ENCODE results near the gene TMEM132D. TPM values are rescaled to one million over a fixed set of nuclear protein-coding genes. Genes with fewer than 3 reads are reported as not detected.

The TMEM132D gene
- total and polyA plus RNA-seq, 2 of the 4 experiments (the other 2 are of a cell fraction) = not detected

DNA sequence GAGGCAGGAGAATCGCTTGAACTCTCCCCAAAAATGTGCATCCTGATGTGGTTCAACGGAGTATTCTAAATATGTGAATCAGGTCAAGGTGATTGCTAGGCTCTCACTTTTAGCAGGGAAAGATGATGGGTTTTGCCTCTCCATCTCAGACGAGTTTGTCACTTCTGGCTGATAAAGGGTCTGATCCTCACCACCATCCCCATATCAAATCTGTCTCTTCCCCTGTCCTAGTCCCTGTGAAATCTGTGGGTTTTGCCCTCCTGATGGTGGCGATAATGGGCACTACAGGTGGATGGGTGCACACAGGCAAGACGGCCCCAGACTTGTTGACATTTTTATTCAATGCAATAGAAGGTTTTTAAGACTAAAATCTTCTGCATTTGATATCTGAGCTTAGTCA, 665.9 kb downstream of the TMEM132D start:
- Histone ChIP-seq H3K23ac (ENCODE audit: low read depth, low read length) (no peak overlapping the region), H2BK5ac (ENCODE audit: low read depth, low read length, poor library complexity, severe bottlenecking) (no peak overlapping the region), H3K9me1 (ENCODE audit: insufficient read depth, low read length) (no peaks in the 10 kb centered on the region), H3K9me3 (ENCODE audit: control insufficient read depth, insufficient read depth, low read length) (peaks cover 8% of the 10 kb centered on the region), H4K20me1 (ENCODE audit: insufficient read depth, low read length) (no peaks in the 10 kb centered on the region), H3K18ac (ENCODE audit: low read depth, low read length) (no peak overlapping the region), H3K36me3 (ENCODE audit: control insufficient read depth, insufficient read depth, low read length) (no peaks in the 10 kb centered on the region), H3K14ac (replicated peaks; ENCODE audit: low read depth, low read length) (no peak overlapping the region), H3K27ac (ENCODE audit: insufficient read depth, low read length) (no peak overlapping the region), H2BK15ac (ENCODE audit: low read depth, low read length) (no peak overlapping the region), H3K4me1 (ENCODE audit: control insufficient read depth, insufficient read depth, low read length) (no peaks in the 10 kb centered on the region), H4K91ac (ENCODE audit: insufficient read depth, low read depth, low read length) (no peak overlapping the region), H3K4me2 (ENCODE audit: low read depth, low read length) (no peak overlapping the region), H3K4me3 (ENCODE audit: insufficient read depth, low read depth, low read length) (no peak overlapping the region), H3K9ac (ENCODE audit: low read depth, low read length) (no peak overlapping the region), H4K5ac (ENCODE audit: low read depth, low read length) (no peak overlapping the region), H2AFZ (replicated peaks; ENCODE audit: low read length, poor library complexity) (no peak overlapping the region), H4K8ac (ENCODE audit: low read depth in 2 of 2, low read length in 2 of 2) (no peak overlapping the region), H3K79me1 (ENCODE audit: low read depth in 1 of 2, low read length in 2 of 2) (no peaks in the 10 kb centered on the region), H2BK20ac (ENCODE audit: low read depth, low read length) (no peak overlapping the region), H2BK120ac (ENCODE audit: low read depth, low read length) (no peak overlapping the region), H3K27me3 (ENCODE audit: control insufficient read depth, insufficient read depth, low read length) (no peaks in the 10 kb centered on the region), H2AK9ac (replicated peaks; ENCODE audit: low read depth, low read length, poor library complexity) (no peak overlapping the region), H3K56ac (ENCODE audit: extremely low read depth, insufficient read depth, low read length) (no peak overlapping the region), H3K4ac (ENCODE audit: low read depth, low read length) (no peak overlapping the region), H2AK5ac (ENCODE audit: low read depth, low read length) (no peak overlapping the region)
- CTCF ChIA-PET = no interaction called here
- DNase-seq (no peak), ATAC-seq (ENCODE audit: low read depth) (no peak)
- TF ChIP-seq MAFK (IDR thresholded peaks at IDR 0.05; ENCODE audit: low read depth, low read length) = no peak
- TF ChIP-seq, protein P1, sequence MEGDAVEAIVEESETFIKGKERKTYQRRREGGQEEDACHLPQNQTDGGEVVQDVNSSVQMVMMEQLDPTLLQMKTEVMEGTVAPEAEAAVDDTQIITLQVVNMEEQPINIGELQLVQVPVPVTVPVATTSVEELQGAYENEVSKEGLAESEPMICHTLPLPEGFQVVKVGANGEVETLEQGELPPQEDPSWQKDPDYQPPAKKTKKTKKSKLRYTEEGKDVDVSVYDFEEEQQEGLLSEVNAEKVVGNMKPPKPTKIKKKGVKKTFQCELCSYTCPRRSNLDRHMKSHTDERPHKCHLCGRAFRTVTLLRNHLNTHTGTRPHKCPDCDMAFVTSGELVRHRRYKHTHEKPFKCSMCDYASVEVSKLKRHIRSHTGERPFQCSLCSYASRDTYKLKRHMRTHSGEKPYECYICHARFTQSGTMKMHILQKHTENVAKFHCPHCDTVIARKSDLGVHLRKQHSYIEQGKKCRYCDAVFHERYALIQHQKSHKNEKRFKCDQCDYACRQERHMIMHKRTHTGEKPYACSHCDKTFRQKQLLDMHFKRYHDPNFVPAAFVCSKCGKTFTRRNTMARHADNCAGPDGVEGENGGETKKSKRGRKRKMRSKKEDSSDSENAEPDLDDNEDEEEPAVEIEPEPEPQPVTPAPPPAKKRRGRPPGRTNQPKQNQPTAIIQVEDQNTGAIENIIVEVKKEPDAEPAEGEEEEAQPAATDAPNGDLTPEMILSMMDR (conservative IDR thresholded peaks at IDR 0.05; ENCODE audit: low read depth, low read length) = no peak
- TF ChIP-seq SMC3 (IDR thresholded peaks at IDR 0.05; ENCODE audit: low read depth, low read length) = no peak
- TF ChIP-seq MXI1 (IDR thresholded peaks at IDR 0.05; ENCODE audit: borderline replicate concordance, low read depth, low read length) = no peak
- TF ChIP-seq, protein P2, sequence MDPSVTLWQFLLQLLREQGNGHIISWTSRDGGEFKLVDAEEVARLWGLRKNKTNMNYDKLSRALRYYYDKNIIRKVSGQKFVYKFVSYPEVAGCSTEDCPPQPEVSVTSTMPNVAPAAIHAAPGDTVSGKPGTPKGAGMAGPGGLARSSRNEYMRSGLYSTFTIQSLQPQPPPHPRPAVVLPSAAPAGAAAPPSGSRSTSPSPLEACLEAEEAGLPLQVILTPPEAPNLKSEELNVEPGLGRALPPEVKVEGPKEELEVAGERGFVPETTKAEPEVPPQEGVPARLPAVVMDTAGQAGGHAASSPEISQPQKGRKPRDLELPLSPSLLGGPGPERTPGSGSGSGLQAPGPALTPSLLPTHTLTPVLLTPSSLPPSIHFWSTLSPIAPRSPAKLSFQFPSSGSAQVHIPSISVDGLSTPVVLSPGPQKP (IDR thresholded peaks at IDR 0.05; ENCODE audit: borderline replicate concordance, low read depth, low read length) = no peak
- TF ChIP-seq POLR2A (IDR thresholded peaks at IDR 0.05; ENCODE audit: low read depth, low read length) = no peak
- no peak for TF ChIP-seq BHLHE40 (IDR thresholded peaks at IDR 0.05; ENCODE audit: low read depth, low read length)
- WGBS, 2 experiments (ENCODE audit: extremely low coverage in 2 of 2, insufficient read length in 1 of 2) = no CpG with 5 or more reads among the region's 5 CpGs
- in situ Hi-C loops (cut with MboI; ENCODE audit: low sequenced_read_pairs) (no loop called here), dilution Hi-C loops (cut with HindIII; ENCODE audit: low sequenced_read_pairs, unreplicated experiment) (no loop called here), intact Hi-C loops (cut with micrococcal nuclease) (no loop called here)
- no TSS peak for BruUV-seq (replicated peaks)
- POLR2A ChIA-PET (ENCODE audit: unreplicated experiment) = no interaction called here
